Daoy (cell line): ENCODE results near the gene PTPRT. TPM values are rescaled to one million over a fixed set of nuclear protein-coding genes. Genes with fewer than 3 reads are reported as not detected.
"Not testable (repeated sequence)": the region's sequence is repeated elsewhere in the genome, so short reads cannot be mapped to it uniquely, and the experiment has no call there.

Experiments
- DNase-seq: peaks from one replicate; pipeline ENCODE4 v3.0.0-alpha.2; 2015; ENCODE audit warnings: low read depth
- total RNA-seq: library from RNA; depleted of rRNA; stranded (reverse); fragments of >200 nt; shearing (Covaris generic); gene quantifications from 2 replicates; pipeline ENCODE4 v1.2.3, GENCODE V29; 2014

PTPRT gene
- total RNA-seq, 1 experiment from 2014 or later = not detected

GRCh38 chr20:42294976-42295375, 894.7 kb downstream of the PTPRT start:
- DNase-seq = no peak

GRCh38 chr20:42281801-42282200, 907.9 kb downstream of the PTPRT start:
- no peak for DNase-seq

GRCh38 chr20:42276718-42277602, 912.7 kb downstream of the PTPRT start:
- no peak for DNase-seq

GRCh38 chr20:42274986-42275385, 914.7 kb downstream of the PTPRT start:
- no peak for DNase-seq

GRCh38 chr20:42272516-42272915, 917.2 kb downstream of the PTPRT start:
- DNase-seq = no peak

- DNase-seq = no peak
Measured at GRCh38 chr20:42270539-42270938, 919.2 kb downstream of the PTPRT start.

GRCh38 chr20:42267793-42268384, 921.8 kb downstream of the PTPRT start:
- no peak for DNase-seq

- no peak for DNase-seq
Measured at GRCh38 chr20:42261766-42262270, 927.9 kb downstream of the PTPRT start.

- DNase-seq = no peak
Measured at GRCh38 chr20:42260184-42260583, 929.5 kb downstream of the PTPRT start.

GRCh38 chr20:42259389-42259788, 930.3 kb downstream of the PTPRT start:
- DNase-seq = no peak

GRCh38 chr20:42258564-42259302, 931.0 kb downstream of the PTPRT start:
- DNase-seq = no peak

- no peak for DNase-seq
Measured at GRCh38 chr20:42255821-42256220, 933.9 kb downstream of the PTPRT start.

GRCh38 chr20:42254673-42255072, 935.0 kb downstream of the PTPRT start:
- no peak for DNase-seq

GRCh38 chr20:42252116-42252515, 937.6 kb downstream of the PTPRT start:
- DNase-seq = no peak

GRCh38 chr20:42218621-42219374, 970.9 kb downstream of the PTPRT start:
- DNase-seq = no peak

GRCh38 chr20:42214074-42214473, 975.6 kb downstream of the PTPRT start:
- no peak for DNase-seq

- no peak for DNase-seq
Measured at GRCh38 chr20:42212391-42212790, 977.3 kb downstream of the PTPRT start.

GRCh38 chr20:42206557-42206956, 983.1 kb downstream of the PTPRT start:
- not testable (repeated sequence) for DNase-seq

- DNase-seq = no peak
Measured at GRCh38 chr20:42204109-42204660, 985.5 kb downstream of the PTPRT start.

- no peak for DNase-seq
Measured at GRCh38 chr20:42197599-42197998, 992.1 kb downstream of the PTPRT start.

GRCh38 chr20:42193119-42193518, 996.6 kb downstream of the PTPRT start:
- no peak for DNase-seq
